ENCODE results near the gene MFAP3L. TPM values are rescaled to one million over a fixed set of nuclear protein-coding genes. Genes with fewer than 3 reads are reported as not detected.

Gene MFAP3L
- total RNA-seq, 5 donors from 2014 or later (not counting 1 experiment from before 2014, with no cell fraction given): 0.75 to 1.7 (median 0.90) TPM

DNA sequence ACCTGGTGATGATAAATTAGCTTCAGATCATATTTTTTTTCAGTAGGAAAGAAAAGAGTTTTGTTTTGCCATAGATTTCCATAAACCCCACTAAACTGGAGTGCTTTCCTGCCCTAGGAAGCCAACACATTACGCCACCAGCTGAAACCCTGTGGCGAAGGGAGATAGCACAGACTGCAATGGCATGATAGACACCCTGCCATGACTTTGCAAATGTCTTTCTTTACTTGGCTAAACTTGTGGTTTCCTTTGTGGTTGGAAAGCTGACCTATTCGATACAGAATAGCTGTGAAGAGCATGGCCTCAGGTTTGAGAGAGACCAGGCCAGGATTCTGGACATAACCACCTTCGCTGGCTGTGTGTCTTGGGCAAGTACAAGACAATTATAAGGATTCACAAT is 19.1 kb downstream of the MFAP3L start:
- Mint-ChIP-seq H3K4me1 (peaks cover 6 to 10% (median 9%) of the 10 kb centered on the region in 3 donors), H3K27ac (no peak overlapping the region), H3K36me3 (peaks cover 4% of the 10 kb centered on the region), H3K9me3 (peaks cover 0 to 4% (median 0%) of the 10 kb centered on the region in 3 donors), H3K4me3 (no peak overlapping the region), H3K27me3 (peaks cover 8 to 10% of the 10 kb centered on the region in 2 donors)
- Histone ChIP-seq H3K27ac (ENCODE audit: low read length) (no peak overlapping the region), H3K9me3 (no peaks in the 10 kb centered on the region), H3K36me3 (ENCODE audit: control insufficient read depth in 2 of 2, extremely low read depth in 1 of 2, insufficient read depth in 1 of 2, low read length in 1 of 2) (no peaks in the 10 kb centered on the region), H3K27me3 (replicated peaks in 1 of 2; ENCODE audit: control insufficient read depth in 2 of 2, extremely low read depth in 1 of 2, insufficient read depth in 2 of 2, low read length in 1 of 2) (no peaks in the 10 kb centered on the region), H3K4me1 (ENCODE audit: control insufficient read depth in 1 of 2, extremely low read depth in 1 of 2, insufficient read depth in 2 of 2, low read length in 2 of 2) (no peaks in the 10 kb centered on the region), H3K4me3 (ENCODE audit: control insufficient read depth in 1 of 2, extremely low read depth in 1 of 2, low read length in 1 of 2) (no peak overlapping the region)
- ChIA-PET CTCF (no interaction called here), POLR2A (no interaction called here)
- no peak for ATAC-seq (replicated peaks in 1 of 4)
- WGBS (ENCODE audit: insufficient coverage): 69% methylated on average over 2 of the region's 4 CpGs
- DNase-seq: no peak

- no peak for ATAC-seq (replicated peaks in 1 of 4)
- H3K9me3 Mint-ChIP-seq: no peaks in the 10 kb centered on the region
- H3K27me3 Mint-ChIP-seq: peaks cover 4 to 10% of the 10 kb centered on the region in 2 donors
- H3K4me1 Mint-ChIP-seq: peaks cover 6 to 10% (median 9%) of the 10 kb centered on the region in 3 donors
- WGBS (ENCODE audit: insufficient coverage): no CpG with 5 or more reads among the region's 5 CpGs
- no peak overlapping the region for H3K27ac Mint-ChIP-seq
- no peak overlapping the region for H3K27ac ChIP-seq (ENCODE audit: low read length)
- no peak for DNase-seq
- ChIA-PET POLR2A (no interaction called here), CTCF (no interaction called here)
- H3K27me3 ChIP-seq (replicated peaks in 1 of 2; ENCODE audit: control insufficient read depth in 2 of 2, extremely low read depth in 1 of 2, insufficient read depth in 2 of 2, low read length in 1 of 2): no peaks in the 10 kb centered on the region
- no peak overlapping the region for H3K4me3 Mint-ChIP-seq
- H3K4me3 ChIP-seq (ENCODE audit: control insufficient read depth in 1 of 2, extremely low read depth in 1 of 2, low read length in 1 of 2): no peak overlapping the region
- peaks cover 4% of the 10 kb centered on the region for H3K36me3 Mint-ChIP-seq
- no peaks in the 10 kb centered on the region for H3K9me3 ChIP-seq
- H3K4me1 ChIP-seq (ENCODE audit: control insufficient read depth in 1 of 2, extremely low read depth in 1 of 2, insufficient read depth in 2 of 2, low read length in 2 of 2): no peaks in the 10 kb centered on the region
- no peaks in the 10 kb centered on the region for H3K36me3 ChIP-seq (ENCODE audit: control insufficient read depth in 2 of 2, extremely low read depth in 1 of 2, insufficient read depth in 1 of 2, low read length in 1 of 2)
Observed at GRCh38 chr4:170005472-170005871, 20.7 kb downstream of the MFAP3L start.

GRCh38 chr4:170004651-170005295 is 21.4 kb downstream of the MFAP3L start:
- no peak for ATAC-seq (replicated peaks in 1 of 4)
- ChIA-PET POLR2A (no interaction called here), CTCF (no interaction called here)
- Histone ChIP-seq H3K27me3 (replicated peaks in 1 of 2; ENCODE audit: control insufficient read depth in 2 of 2, extremely low read depth in 1 of 2, insufficient read depth in 2 of 2, low read length in 1 of 2) (no peaks in the 10 kb centered on the region), H3K36me3 (ENCODE audit: control insufficient read depth in 2 of 2, extremely low read depth in 1 of 2, insufficient read depth in 1 of 2, low read length in 1 of 2) (no peaks in the 10 kb centered on the region), H3K27ac (ENCODE audit: low read length) (no peak overlapping the region), H3K9me3 (no peaks in the 10 kb centered on the region), H3K4me1 (ENCODE audit: control insufficient read depth in 1 of 2, extremely low read depth in 1 of 2, insufficient read depth in 2 of 2, low read length in 2 of 2) (no peaks in the 10 kb centered on the region), H3K4me3 (ENCODE audit: control insufficient read depth in 1 of 2, extremely low read depth in 1 of 2, low read length in 1 of 2) (no peak overlapping the region)
- no peak overlapping the region for H3K4me3 Mint-ChIP-seq
- H3K27ac Mint-ChIP-seq: no peak overlapping the region
- no peaks in the 10 kb centered on the region for H3K9me3 Mint-ChIP-seq
- H3K27me3 Mint-ChIP-seq: peaks cover 4 to 10% of the 10 kb centered on the region in 2 donors
- WGBS (ENCODE audit: insufficient coverage): 88% methylated on average over 4 of the region's 5 CpGs
- H3K36me3 Mint-ChIP-seq: peaks cover 4% of the 10 kb centered on the region
- no peak for DNase-seq
- H3K4me1 Mint-ChIP-seq: peaks cover 6 to 10% (median 9%) of the 10 kb centered on the region in 3 donors

GRCh38 chr4:170003071-170004070 is 22.8 kb downstream of the MFAP3L start:
- WGBS (ENCODE audit: insufficient coverage): 92% methylated on average over 7 of the region's 12 CpGs
- H3K4me1 ChIP-seq (ENCODE audit: control insufficient read depth in 1 of 2, extremely low read depth in 1 of 2, insufficient read depth in 2 of 2, low read length in 2 of 2): no peaks in the 10 kb centered on the region
- H3K9me3 Mint-ChIP-seq: no peaks in the 10 kb centered on the region
- H3K27me3 ChIP-seq (replicated peaks in 1 of 2; ENCODE audit: control insufficient read depth in 2 of 2, extremely low read depth in 1 of 2, insufficient read depth in 2 of 2, low read length in 1 of 2): no peaks in the 10 kb centered on the region
- no peak overlapping the region for H3K4me3 Mint-ChIP-seq
- no peaks in the 10 kb centered on the region for H3K9me3 ChIP-seq
- H3K27ac ChIP-seq (ENCODE audit: low read length): no peak overlapping the region
- DNase-seq: no peak
- H3K4me1 Mint-ChIP-seq: peaks cover 4 to 6% (median 6%) of the 10 kb centered on the region in 3 donors
- ATAC-seq (replicated peaks in 1 of 4): no peak
- H3K36me3 ChIP-seq (ENCODE audit: control insufficient read depth in 2 of 2, extremely low read depth in 1 of 2, insufficient read depth in 1 of 2, low read length in 1 of 2): no peaks in the 10 kb centered on the region
- peaks cover 4% of the 10 kb centered on the region for H3K36me3 Mint-ChIP-seq
- H3K27me3 Mint-ChIP-seq: peaks cover 4 to 8% of the 10 kb centered on the region in 2 donors
- ChIA-PET CTCF (no interaction called here), POLR2A (no interaction called here)
- H3K27ac Mint-ChIP-seq: no peak overlapping the region
- no peak overlapping the region for H3K4me3 ChIP-seq (ENCODE audit: control insufficient read depth in 1 of 2, extremely low read depth in 1 of 2, low read length in 1 of 2)

DNA sequence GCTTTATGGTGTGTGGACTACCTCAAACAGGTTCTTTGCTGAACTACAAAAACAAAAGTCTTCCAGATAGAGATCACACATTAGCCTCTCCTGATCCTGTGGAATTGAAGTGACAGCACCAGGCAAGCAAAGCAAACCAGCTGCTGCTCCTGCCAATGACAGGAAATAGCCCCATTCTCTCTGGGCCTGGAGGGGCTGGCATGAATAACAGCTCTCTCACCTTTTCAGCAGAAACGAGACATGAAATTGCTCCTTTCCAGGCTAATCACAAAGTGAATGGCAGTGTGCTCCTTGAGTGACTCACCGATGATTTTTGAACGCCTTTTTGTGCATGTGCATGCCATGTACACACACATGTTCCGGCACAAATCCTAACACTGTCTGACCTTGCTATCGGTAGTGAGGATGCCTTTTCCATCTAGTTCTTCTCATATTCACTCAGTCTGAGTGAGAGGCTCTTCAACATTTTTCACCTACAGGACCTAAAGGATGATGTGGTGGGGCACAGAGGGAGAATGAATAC is 24.4 kb downstream of the MFAP3L start:
- ChIA-PET POLR2A (no interaction called here), CTCF (no interaction called here)
- Mint-ChIP-seq H3K36me3 (peaks cover 4% of the 10 kb centered on the region), H3K9me3 (no peaks in the 10 kb centered on the region), H3K4me3 (no peak overlapping the region), H3K27ac (no peak overlapping the region), H3K4me1 (no peaks in the 10 kb centered on the region), H3K27me3 (peaks cover 3 to 5% of the 10 kb centered on the region in 2 donors)
- H3K4me1 ChIP-seq (ENCODE audit: control insufficient read depth in 1 of 2, extremely low read depth in 1 of 2, insufficient read depth in 2 of 2, low read length in 2 of 2): no peaks in the 10 kb centered on the region
- ATAC-seq (replicated peaks in 1 of 4): no peak
- H3K9me3 ChIP-seq: no peaks in the 10 kb centered on the region
- no peaks in the 10 kb centered on the region for H3K27me3 ChIP-seq (replicated peaks in 1 of 2; ENCODE audit: control insufficient read depth in 2 of 2, extremely low read depth in 1 of 2, insufficient read depth in 2 of 2, low read length in 1 of 2)
- no peak overlapping the region for H3K27ac ChIP-seq (ENCODE audit: low read length)
- DNase-seq: no peak
- H3K36me3 ChIP-seq (ENCODE audit: control insufficient read depth in 2 of 2, extremely low read depth in 1 of 2, insufficient read depth in 1 of 2, low read length in 1 of 2): no peaks in the 10 kb centered on the region
- no peak overlapping the region for H3K4me3 ChIP-seq (ENCODE audit: control insufficient read depth in 1 of 2, extremely low read depth in 1 of 2, low read length in 1 of 2)
- 77% methylated on average over 3 of the region's 5 CpGs for WGBS (ENCODE audit: insufficient coverage)

- no peaks in the 10 kb centered on the region for H3K36me3 ChIP-seq (ENCODE audit: control insufficient read depth in 2 of 2, extremely low read depth in 1 of 2, insufficient read depth in 1 of 2, low read length in 1 of 2)
- Mint-ChIP-seq H3K36me3 (peaks cover 4% of the 10 kb centered on the region), H3K4me1 (no peaks in the 10 kb centered on the region), H3K27ac (no peak overlapping the region), H3K27me3 (peaks cover 2% of the 10 kb centered on the region in 2 donors), H3K4me3 (no peak overlapping the region), H3K9me3 (no peaks in the 10 kb centered on the region)
- H3K9me3 ChIP-seq: no peaks in the 10 kb centered on the region
- no peak overlapping the region for H3K4me3 ChIP-seq (ENCODE audit: control insufficient read depth in 1 of 2, extremely low read depth in 1 of 2, low read length in 1 of 2)
- no peaks in the 10 kb centered on the region for H3K4me1 ChIP-seq (ENCODE audit: control insufficient read depth in 1 of 2, extremely low read depth in 1 of 2, insufficient read depth in 2 of 2, low read length in 2 of 2)
- DNase-seq: no peak
- no CpG with 5 or more reads among the region's 3 CpGs for WGBS (ENCODE audit: insufficient coverage)
- CTCF ChIA-PET: no interaction called here
- POLR2A ChIA-PET: no interaction called here
- ATAC-seq (replicated peaks in 1 of 4): no peak
- H3K27me3 ChIP-seq (replicated peaks in 1 of 2; ENCODE audit: control insufficient read depth in 2 of 2, extremely low read depth in 1 of 2, insufficient read depth in 2 of 2, low read length in 1 of 2): peaks cover 0 to 4% of the 10 kb centered on the region in 2 experiments
- H3K27ac ChIP-seq (ENCODE audit: low read length): no peak overlapping the region
Observed at GRCh38 chr4:170001011-170001744, 25.0 kb downstream of the MFAP3L start.
